Pancreas (tissue), 10 donors: ENCODE results near the gene PDCD1. TPM values are rescaled to one million over a fixed set of nuclear protein-coding genes. Genes with fewer than 3 reads are reported as not detected.

ENCODE experiments used
- ATAC-seq, 4 donors: fragments of 200-7000 bp; cut with Tn5 transposase; one replicate each; pipeline versions ENCODE4 v1.8.0 to v1.9.1; 2020; ENCODE audit warnings: mild to moderate bottlenecking in 4 of 4, moderate library complexity in 4 of 4
- DNase-seq, 6 donors: peaks; one replicate each; pipeline ENCODE4 v3.0.0-alpha.2; 2020
- FAIRE-seq: peaks from 2 replicates; lab custom pipeline; 2012; peaks lifted over from hg19 to GRCh38; lab: Jason Lieb, UNC
- H3K27ac ChIP-seq, 4 donors: fragments of 200-600 bp; sonication (generic); 1 replicate in 3 of 4; 2 replicates in 1 of 4; pipeline versions ENCODE4 v1.5.0 to v1.8.0; 2020
- H3K27me3 ChIP-seq, 4 donors: fragments of 200-600 bp; one replicate each; pipeline ENCODE4 v1.8.0; 2021
- H3K36me3 ChIP-seq, 3 donors: fragments of 200-600 bp; sonication (generic) in 1 of 3; one replicate each; pipeline versions ENCODE4 v1.5.0 to v1.8.0; 2020 to 2021
- H3K4me1 ChIP-seq, 3 donors: fragments of 200-600 bp; one replicate each; pipeline ENCODE4 v1.8.0; 2021
- H3K4me3 ChIP-seq, 4 donors: fragments of 200-600 bp; sonication (generic) in 2 of 4; one replicate each; pipeline versions ENCODE4 v1.5.0 to v1.8.0; 2020 to 2021
- H3K9me3 ChIP-seq, 4 donors: fragments of 200-600 bp; one replicate each; pipeline ENCODE4 v1.8.0; 2021
- WGBS, 2 donors: extraction: QIAGEN DNeasy Blood & Tissue Kit; methylation state at CpG; one replicate each; pipeline ENCODE4 v1.1.7; 2013; 5-methylcytosine and 5-hydroxymethylcytosine counted together
- intact Hi-C, 3 donors: fragments of 100-400 bp; cut with DNase I; formaldehyde crosslinking; loops; one replicate each; pipeline versions ENCODE4 v1.11.1 to v1.14.2; 2022
- polyA plus RNA-seq, 2 donors: library from polyadenylated mRNA; stranded (reverse); fragments of 200-250 nt; gene quantifications; one replicate each; pipeline ENCODE4 v1.2.3, GENCODE V29; 2013
- total RNA-seq, 6 donors: library from RNA; stranded (reverse); fragmentation: NEBNext Ultra II Directional in 4 of 6; extraction: Animal tissue kit (Norgen Biotek cat#: 25700) in 4 of 6; gene quantifications; one replicate each; pipeline versions ENCODE4 v1.2.1 to v1.2.4, GENCODE V29; 2021 to 2023
- TF ChIP-seq, protein P1 (sequence below), 4 donors: fragments of 200-600 bp; sonication (generic) in 3 of 4; IDR thresholded peaks; one replicate each; pipeline versions ENCODE4 v1.5.0 to v1.8.0; 2021; ENCODE audit warnings: antibody characterized with exemption in 4 of 4
- donor health status: healthy with polysubstance abuse.
- donor health status: DM: no; HTN: no; CAD: no; lungs with moderate emphysema.
- donor health status: DM: no; HTN: no; CAD: no.
- donor health status: control.
- donor health status: control.
- donor health status: Bipolar disorder and iron deficiency.
- donor health status: DM: yes; HTN: yes; CAD: no.
- donor health status: DM: no; HTN: no; CAD: no.
- donor health status: DM: no; HTN: no; CAD: no.
- donor health status: DM: yes; HTN: yes; CAD: no.

PDCD1 gene
- total and polyA plus RNA-seq, 8 donors: 0.09 to 0.63 (median 0.23) TPM; not detected in 1

DNA sequence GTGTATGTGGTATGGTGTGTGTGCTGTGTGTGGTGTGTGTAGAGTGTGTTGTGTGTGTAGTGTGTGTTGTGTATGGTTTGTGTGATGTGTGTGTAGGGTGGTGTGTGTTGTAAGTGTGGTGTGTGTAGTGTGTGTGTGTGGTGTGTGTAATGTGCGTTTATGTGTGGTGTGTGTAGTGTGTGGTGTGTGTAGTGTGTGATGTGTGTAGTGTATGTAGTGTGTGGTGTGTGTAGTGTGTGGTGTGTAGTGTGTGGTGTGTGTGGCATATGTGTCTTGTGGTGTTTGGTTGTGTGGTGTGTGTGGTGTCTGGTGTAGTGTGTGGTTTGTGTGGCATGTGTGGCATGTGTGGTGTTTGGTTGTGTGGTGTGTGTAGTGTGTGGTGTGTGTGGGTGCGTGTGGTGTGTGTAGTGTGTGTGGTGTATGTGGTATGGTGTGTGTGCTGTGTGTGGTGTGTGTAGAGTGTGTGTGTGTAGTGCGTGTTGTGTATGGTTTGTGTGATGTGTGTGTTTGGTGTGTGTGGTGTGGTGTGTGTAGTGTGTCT lies 6.8 kb upstream of the PDCD1 start:
- Histone ChIP-seq H3K27me3 (peaks cover 0 to 5% (median 0%) of the 10 kb centered on the region in 4 donors), H3K9me3 (no peaks in the 10 kb centered on the region), H3K4me1 (no peaks in the 10 kb centered on the region), H3K36me3 (no peaks in the 10 kb centered on the region), H3K4me3 (no peak overlapping the region), H3K27ac (no peak overlapping the region)
- 62 to 69% methylated on average over 3 of the region's 3 CpGs for WGBS, 2 donors
- TF ChIP-seq, protein P1, sequence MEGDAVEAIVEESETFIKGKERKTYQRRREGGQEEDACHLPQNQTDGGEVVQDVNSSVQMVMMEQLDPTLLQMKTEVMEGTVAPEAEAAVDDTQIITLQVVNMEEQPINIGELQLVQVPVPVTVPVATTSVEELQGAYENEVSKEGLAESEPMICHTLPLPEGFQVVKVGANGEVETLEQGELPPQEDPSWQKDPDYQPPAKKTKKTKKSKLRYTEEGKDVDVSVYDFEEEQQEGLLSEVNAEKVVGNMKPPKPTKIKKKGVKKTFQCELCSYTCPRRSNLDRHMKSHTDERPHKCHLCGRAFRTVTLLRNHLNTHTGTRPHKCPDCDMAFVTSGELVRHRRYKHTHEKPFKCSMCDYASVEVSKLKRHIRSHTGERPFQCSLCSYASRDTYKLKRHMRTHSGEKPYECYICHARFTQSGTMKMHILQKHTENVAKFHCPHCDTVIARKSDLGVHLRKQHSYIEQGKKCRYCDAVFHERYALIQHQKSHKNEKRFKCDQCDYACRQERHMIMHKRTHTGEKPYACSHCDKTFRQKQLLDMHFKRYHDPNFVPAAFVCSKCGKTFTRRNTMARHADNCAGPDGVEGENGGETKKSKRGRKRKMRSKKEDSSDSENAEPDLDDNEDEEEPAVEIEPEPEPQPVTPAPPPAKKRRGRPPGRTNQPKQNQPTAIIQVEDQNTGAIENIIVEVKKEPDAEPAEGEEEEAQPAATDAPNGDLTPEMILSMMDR (IDR thresholded peaks at IDR 0.05): no peak
- DNase-seq (no peak), ATAC-seq (no peak), FAIRE-seq (no peak)
- intact Hi-C loops: no loop called here

DNA sequence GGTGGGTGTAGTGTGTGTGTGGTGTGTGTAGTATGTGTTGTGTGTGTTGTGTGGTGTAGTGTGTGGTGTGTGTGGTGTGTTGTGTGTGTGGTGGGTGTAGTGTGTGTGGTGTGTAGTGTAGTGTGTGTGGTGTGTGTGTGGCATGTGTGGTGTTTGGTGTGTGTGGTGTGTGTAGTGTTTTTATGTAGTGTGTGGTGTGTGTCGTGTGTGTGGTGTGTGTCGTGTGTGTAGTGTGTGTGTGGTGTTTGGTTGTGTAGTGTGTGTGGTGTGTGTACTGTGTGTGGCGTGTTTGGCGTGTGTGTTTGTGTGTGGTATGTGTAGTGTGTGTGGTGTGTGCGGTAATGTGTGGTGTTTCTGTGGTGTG lies 6.1 kb upstream of the PDCD1 start:
- TF ChIP-seq, protein P1 (IDR thresholded peaks at IDR 0.05): no peak
- FAIRE-seq (no peak), DNase-seq (no peak), ATAC-seq (no peak)
- H3K4me1 ChIP-seq: no peaks in the 10 kb centered on the region
- WGBS, 2 donors: 70 to 79% methylated on average over 5 of the region's 5 CpGs
- intact Hi-C loops: no loop called here
- peaks cover 0 to 5% (median 0%) of the 10 kb centered on the region in 4 donors for H3K27me3 ChIP-seq
- no peak overlapping the region for H3K27ac ChIP-seq
- H3K9me3 ChIP-seq: no peaks in the 10 kb centered on the region
- H3K36me3 ChIP-seq: no peaks in the 10 kb centered on the region
- no peak overlapping the region for H3K4me3 ChIP-seq

DNA sequence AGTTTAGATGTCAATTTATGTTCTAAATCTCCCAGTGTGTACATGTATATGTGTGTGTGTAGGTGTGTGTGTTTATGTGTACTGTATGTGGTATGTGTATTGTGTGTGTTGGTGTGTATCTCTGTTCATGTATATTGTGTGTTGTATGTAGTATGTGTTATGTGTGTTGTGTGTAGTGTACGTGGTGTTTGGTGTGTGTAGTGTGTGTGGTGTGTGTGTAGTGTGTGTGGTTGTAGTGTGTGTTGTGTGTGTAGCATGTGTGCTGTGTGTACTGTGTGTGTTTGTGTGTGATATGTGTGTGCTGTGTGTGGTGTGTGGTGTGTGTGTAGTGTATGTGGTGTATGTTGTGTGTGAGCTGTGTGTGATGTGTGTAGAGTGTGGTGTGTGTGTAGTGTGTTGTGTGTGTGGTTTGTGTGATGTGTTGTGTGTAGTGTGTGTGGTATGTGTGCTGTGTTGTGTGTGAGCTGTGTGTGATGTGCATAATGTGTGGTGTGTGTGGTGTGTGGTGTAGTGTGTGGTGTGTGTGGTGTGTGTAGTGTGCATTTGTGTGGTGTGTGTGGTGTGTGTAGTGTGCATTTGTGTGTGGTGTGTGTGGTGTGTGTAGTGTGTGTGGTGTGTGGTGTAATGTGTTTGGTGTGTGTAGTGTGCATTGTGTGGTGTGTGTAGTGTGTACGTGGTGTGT lies 5.6 kb upstream of the PDCD1 start:
- Histone ChIP-seq H3K4me3 (no peak overlapping the region), H3K36me3 (no peaks in the 10 kb centered on the region), H3K4me1 (no peaks in the 10 kb centered on the region), H3K27ac (no peak overlapping the region), H3K9me3 (no peaks in the 10 kb centered on the region), H3K27me3 (peaks cover 0 to 5% (median 0%) of the 10 kb centered on the region in 4 donors)
- intact Hi-C loops: no loop called here
- ATAC-seq (no peak), FAIRE-seq (no peak), DNase-seq (no peak)
- TF ChIP-seq, protein P1 (IDR thresholded peaks at IDR 0.05): no peak
- WGBS, 2 donors: 86 to 89% methylated on average over 2 of the region's 2 CpGs

DNA sequence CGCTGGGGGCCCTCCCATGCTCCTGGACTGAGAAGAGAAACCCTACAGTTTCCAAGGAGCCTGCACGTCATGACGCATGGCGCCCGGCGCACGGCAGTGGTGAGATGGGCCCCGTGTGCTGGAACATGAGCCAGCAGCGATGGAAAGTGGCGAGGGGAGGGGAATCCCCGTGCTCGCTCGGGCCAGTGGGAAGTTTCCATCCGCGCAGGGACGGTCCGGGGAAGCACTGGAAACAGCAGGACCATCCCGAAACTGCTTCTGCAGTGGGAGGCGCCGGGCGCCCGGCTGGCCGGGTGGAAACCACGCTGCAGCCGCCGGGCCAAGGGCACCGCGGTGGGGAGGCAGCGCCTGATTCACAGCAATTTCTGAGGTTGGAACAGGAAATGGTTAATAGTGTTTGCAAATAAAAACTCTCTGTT lies 4.9 kb upstream of the PDCD1 start:
- Histone ChIP-seq H3K27me3 (peaks cover 0 to 5% (median 0%) of the 10 kb centered on the region in 4 donors), H3K9me3 (no peaks in the 10 kb centered on the region), H3K36me3 (no peaks in the 10 kb centered on the region), H3K27ac (no peak overlapping the region), H3K4me3 (no peak overlapping the region), H3K4me1 (no peaks in the 10 kb centered on the region)
- intact Hi-C loops: no loop called here
- DNase-seq (peak in 2 of 6 donors; percentile 20 to 35), FAIRE-seq (no peak), ATAC-seq (peak in 2 of 4 donors; percentile 10 to 15)
- 18 to 45% methylated on average over 26 to 29 of the region's 29 CpGs for WGBS, 2 donors
- TF ChIP-seq, protein P1 (IDR thresholded peaks at IDR 0.05): no peak
